K562 (cell line): ENCODE results near the gene KLHL18. TPM values are rescaled to one million over a fixed set of nuclear protein-coding genes. Genes with fewer than 3 reads are reported as not detected.

Experiments
- CBFB ChIP-seq: sonication (generic); formaldehyde crosslinking; IDR thresholded peaks from 2 replicates; pipeline ENCODE4 v1.4.0; 2020; ENCODE audit warnings: mild to moderate bottlenecking, missing genetic modification reagents
- HDAC6 ChIP-seq: IDR thresholded peaks from 2 replicates; pipeline ENCODE4 v1.6.1; 2012; ENCODE audit warnings: low read depth, mild to moderate bottlenecking, control low read depth, inconsistent platforms, low read length, moderate library complexity
- JUN ChIP-seq, 2 experiments: sonication (generic) in 1 of 2; formaldehyde crosslinking in 1 of 2; IDR thresholded peaks; 2 replicates each; pipeline versions ENCODE4 v1.6.1 to v1.8.0; 2012 to 2022; ENCODE audit warnings: borderline replicate concordance in 2 of 2, mild to moderate bottlenecking in 2 of 2, improper control_type of control experiment in 1 of 2, low read depth in 1 of 2, low read length in 1 of 2, missing genetic modification reagents in 1 of 2
- POLR2G ChIP-seq: fragments of 200-400 bp; formaldehyde crosslinking; IDR thresholded peaks from 2 replicates; pipeline ENCODE4 v1.6.1; 2017; ENCODE audit warnings: low read depth, mild to moderate bottlenecking, antibody characterized with exemption, low read length, moderate library complexity
- PTRF ChIP-seq: fragments of 450-650 bp; IDR thresholded peaks from 2 replicates; pipeline ENCODE4 v1.6.1; 2016; ENCODE audit warnings: mild to moderate bottlenecking, missing genetic modification characterization, missing compliant biosample characterization
- SIN3A ChIP-seq, 2 experiments: fragments of 150-350 bp in 1 of 2; IDR thresholded peaks; 2 replicates each; pipeline ENCODE4 v1.6.1; 2011 to 2016; ENCODE audit warnings: borderline replicate concordance in 2 of 2, low read depth in 2 of 2, low read length in 2 of 2, mild to moderate bottlenecking in 2 of 2, moderate library complexity in 2 of 2; ENCODE audit not compliant: control insufficient read depth in 1 of 2
- YBX1 ChIP-seq: fragments of 450-650 bp; IDR thresholded peaks from 2 replicates; pipeline ENCODE4 v1.7.1; 2016; ENCODE audit warnings: mild to moderate bottlenecking
- ZBTB1 ChIP-seq: sonication (generic); formaldehyde crosslinking; IDR thresholded peaks from 2 replicates; pipeline ENCODE4 v1.8.1; 2023; ENCODE audit warnings: missing genetic modification reagents, low read depth, mild to moderate bottlenecking, borderline replicate concordance
- polyA plus RNA-seq, 8 experiments: library from polyadenylated mRNA; depleted of rRNA in 4 of 8; stranded (reverse) in 5 of 8; unstranded in 3 of 8; fragments of >200 nt; fragmentation: Nextera tagmentation in 2 of 8; fragmentation: Illumina TruSeq in 1 of 8; extraction: Ambion mirVana in 2 of 8; extraction: Trizol in 1 of 8; gene quantifications; 2 replicates each; pipeline versions ENCODE4 v1.2.1 to v1.2.3, GENCODE V29; 2011 to 2014; ENCODE audit warnings: inconsistent platforms in 1 of 8, missing spikeins in 1 of 8
- total RNA-seq, 7 experiments: library from RNA; depleted of rRNA in 6 of 7; stranded (reverse); fragments of >200 nt in 6 of 7; fragmentation: Illumina TruSeq in 2 of 7; extraction: Trizol in 2 of 7; gene quantifications; 2 replicates each; pipeline versions ENCODE4 v1.2.1 to v1.2.3, GENCODE V29; 2011 to 2021; ENCODE audit warnings: low replicate concordance in 1 of 7
- TF ChIP-seq, protein P1 (sequence below), 2 experiments: fragments of 450-650 bp; IDR thresholded peaks; 2 replicates each; pipeline ENCODE4 v1.6.1; 2016
- TF ChIP-seq, protein P2 (sequence below): fragments of 250-450 bp; sonication (Bioruptor Pico); IDR thresholded peaks from 2 replicates; pipeline ENCODE4 v1.4.0; 2020; ENCODE audit warnings: borderline replicate concordance
- TF ChIP-seq, protein P3 (sequence below), 2 experiments: IDR thresholded peaks; 2 replicates each; pipeline ENCODE4 v1.6.1; 2011; ENCODE audit warnings: borderline replicate concordance in 1 of 2, control low read depth in 1 of 2, low read depth in 1 of 2, low read length in 1 of 2, mild to moderate bottlenecking in 1 of 2, mixed read lengths in 1 of 2, moderate library complexity in 1 of 2; ENCODE audit not compliant: insufficient read depth in 1 of 2, insufficient read length in 1 of 2, poor library complexity in 1 of 2, severe bottlenecking in 1 of 2; ENCODE audit errors: extremely low read depth in 1 of 2
- TF ChIP-seq, protein P4 (sequence below), 2 experiments: IDR thresholded peaks in 1 of 2; conservative IDR thresholded peaks in 1 of 2; 2 replicates each; pipeline ENCODE4 v1.6.1; 2016; ENCODE audit warnings: low read depth in 2 of 2, mild to moderate bottlenecking in 1 of 2, missing compliant biosample characterization in 1 of 2, missing genetic modification characterization in 1 of 2, moderate library complexity in 1 of 2
- TF ChIP-seq, protein P5 (sequence below): sonication (generic); formaldehyde crosslinking; IDR thresholded peaks from 2 replicates; pipeline ENCODE4 v1.8.0; 2023; ENCODE audit warnings: mild to moderate bottlenecking, missing genetic modification reagents

The KLHL18 gene
- total and polyA plus RNA-seq, 9 of the 15 experiments (the other 6 are each of a cell fraction or from before 2014, with no cell fraction given) = 26.7 to 97.5 (median 48.7) TPM

DNA sequence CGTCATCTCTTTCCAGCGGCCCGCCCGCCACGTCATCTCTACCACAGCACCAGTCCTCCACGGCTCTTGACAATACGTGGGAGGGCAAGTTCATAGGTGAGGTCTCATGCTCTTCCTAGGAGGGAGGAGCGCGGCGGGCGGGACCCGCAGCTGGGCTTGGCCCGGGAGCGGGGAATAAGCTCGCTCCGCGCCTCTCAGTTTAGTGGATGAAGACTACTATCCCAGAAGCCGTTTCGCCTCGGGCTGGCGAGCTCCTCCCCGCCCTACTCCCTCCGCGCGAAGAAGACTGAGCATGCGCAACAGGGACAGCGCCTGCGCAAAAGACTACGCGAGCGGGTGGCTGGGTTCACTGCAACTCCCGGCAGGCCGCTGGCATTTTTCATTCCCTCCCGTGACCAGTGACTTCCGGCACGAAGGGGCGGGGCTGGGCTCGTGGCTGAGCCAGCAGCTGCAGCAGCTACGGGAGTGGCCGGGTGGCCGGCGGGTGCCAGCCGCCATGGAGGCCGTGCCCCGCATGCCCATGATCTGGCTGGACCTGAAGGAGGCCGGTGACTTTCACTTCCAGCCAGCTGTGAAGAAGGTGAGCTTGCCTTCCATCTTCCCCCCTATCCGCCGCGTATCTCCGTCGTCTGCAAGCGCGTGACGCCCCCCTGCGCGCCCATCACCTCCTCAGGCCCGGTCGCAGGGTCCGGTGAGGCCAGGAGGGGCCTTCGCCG is 98.0 kb downstream of the KLHL18 start, which contains the start of gene PTPN23 (continued):
- TF ChIP-seq, protein P1, sequence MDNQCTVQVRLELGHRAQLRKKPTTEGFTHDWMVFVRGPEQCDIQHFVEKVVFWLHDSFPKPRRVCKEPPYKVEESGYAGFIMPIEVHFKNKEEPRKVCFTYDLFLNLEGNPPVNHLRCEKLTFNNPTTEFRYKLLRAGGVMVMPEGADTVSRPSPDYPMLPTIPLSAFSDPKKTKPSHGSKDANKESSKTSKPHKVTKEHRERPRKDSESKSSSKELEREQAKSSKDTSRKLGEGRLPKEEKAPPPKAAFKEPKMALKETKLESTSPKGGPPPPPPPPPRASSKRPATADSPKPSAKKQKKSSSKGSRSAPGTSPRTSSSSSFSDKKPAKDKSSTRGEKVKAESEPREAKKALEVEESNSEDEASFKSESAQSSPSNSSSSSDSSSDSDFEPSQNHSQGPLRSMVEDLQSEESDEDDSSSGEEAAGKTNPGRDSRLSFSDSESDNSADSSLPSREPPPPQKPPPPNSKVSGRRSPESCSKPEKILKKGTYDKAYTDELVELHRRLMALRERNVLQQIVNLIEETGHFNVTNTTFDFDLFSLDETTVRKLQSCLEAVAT (IDR thresholded peaks at IDR 0.05) = 0 out of 4 replicates have a peak, but pooled peaks of 1 of the 2 experiments have one; percentile 59
- TF ChIP-seq, protein P2, sequence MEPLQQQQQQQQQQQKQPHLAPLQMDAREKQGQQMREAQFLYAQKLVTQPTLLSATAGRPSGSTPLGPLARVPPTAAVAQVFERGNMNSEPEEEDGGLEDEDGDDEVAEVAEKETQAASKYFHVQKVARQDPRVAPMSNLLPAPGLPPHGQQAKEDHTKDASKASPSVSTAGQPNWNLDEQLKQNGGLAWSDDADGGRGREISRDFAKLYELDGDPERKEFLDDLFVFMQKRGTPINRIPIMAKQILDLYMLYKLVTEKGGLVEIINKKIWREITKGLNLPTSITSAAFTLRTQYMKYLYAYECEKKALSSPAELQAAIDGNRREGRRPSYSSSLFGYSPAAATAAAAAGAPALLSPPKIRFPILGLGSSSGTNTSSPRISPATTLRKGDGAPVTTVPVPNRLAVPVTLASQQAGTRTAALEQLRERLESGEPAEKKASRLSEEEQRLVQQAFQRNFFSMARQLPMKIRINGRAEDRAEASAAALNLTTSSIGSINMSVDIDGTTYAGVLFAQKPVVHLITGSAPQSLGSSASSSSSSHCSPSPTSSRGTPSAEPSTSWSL = 0 out of 2 replicates have a peak, but pooled peaks have one; percentile 56
- TF ChIP-seq JUN (IDR thresholded peaks at IDR 0.05; ENCODE audit: borderline replicate concordance, low read depth, low read length) (peak; percentile 32; the same call in 1 of the 2 replicates), JUN (CRISPR knock-in tag; IDR thresholded peaks at IDR 0.05; ENCODE audit: borderline replicate concordance) (no peak), CBFB (CRISPR knock-in tag) (no peak; the same call in 1 of the 2 replicates), SIN3A (IDR thresholded peaks at IDR 0.05; ENCODE audit: borderline replicate concordance in 2 of 2, control insufficient read depth in 1 of 2, low read depth in 2 of 2, low read length in 2 of 2) (peak; percentile 97), PTRF (tag) (no peak), YBX1 (no peak), ZBTB1 (CRISPR knock-in tag) (peak; percentile 74), POLR2G (peak; percentile 94), HDAC6 (no peak)
- TF ChIP-seq, protein P3, sequence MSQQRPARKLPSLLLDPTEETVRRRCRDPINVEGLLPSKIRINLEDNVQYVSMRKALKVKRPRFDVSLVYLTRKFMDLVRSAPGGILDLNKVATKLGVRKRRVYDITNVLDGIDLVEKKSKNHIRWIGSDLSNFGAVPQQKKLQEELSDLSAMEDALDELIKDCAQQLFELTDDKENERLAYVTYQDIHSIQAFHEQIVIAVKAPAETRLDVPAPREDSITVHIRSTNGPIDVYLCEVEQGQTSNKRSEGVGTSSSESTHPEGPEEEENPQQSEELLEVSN (IDR thresholded peaks at IDR 0.05; ENCODE audit: borderline replicate concordance in 1 of 2, extremely low read depth in 1 of 2, insufficient read depth in 1 of 2, insufficient read length in 1 of 2, low read depth in 1 of 2, low read length in 1 of 2, poor library complexity in 1 of 2, severe bottlenecking in 1 of 2) = peak in 1 of 2 experiments; percentile 75
- TF ChIP-seq, protein P4, sequence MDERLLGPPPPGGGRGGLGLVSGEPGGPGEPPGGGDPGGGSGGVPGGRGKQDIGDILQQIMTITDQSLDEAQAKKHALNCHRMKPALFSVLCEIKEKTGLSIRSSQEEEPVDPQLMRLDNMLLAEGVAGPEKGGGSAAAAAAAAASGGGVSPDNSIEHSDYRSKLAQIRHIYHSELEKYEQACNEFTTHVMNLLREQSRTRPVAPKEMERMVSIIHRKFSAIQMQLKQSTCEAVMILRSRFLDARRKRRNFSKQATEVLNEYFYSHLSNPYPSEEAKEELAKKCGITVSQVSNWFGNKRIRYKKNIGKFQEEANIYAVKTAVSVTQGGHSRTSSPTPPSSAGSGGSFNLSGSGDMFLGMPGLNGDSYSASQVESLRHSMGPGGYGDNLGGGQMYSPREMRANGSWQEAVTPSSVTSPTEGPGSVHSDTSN (CRISPR knock-in tag; IDR thresholded peaks at IDR 0.05; ENCODE audit: low read depth) = no peak
- TF ChIP-seq, protein P4 (tag; conservative IDR thresholded peaks at IDR 0.05; ENCODE audit: low read depth) = peak; percentile 59
- TF ChIP-seq, protein P5, sequence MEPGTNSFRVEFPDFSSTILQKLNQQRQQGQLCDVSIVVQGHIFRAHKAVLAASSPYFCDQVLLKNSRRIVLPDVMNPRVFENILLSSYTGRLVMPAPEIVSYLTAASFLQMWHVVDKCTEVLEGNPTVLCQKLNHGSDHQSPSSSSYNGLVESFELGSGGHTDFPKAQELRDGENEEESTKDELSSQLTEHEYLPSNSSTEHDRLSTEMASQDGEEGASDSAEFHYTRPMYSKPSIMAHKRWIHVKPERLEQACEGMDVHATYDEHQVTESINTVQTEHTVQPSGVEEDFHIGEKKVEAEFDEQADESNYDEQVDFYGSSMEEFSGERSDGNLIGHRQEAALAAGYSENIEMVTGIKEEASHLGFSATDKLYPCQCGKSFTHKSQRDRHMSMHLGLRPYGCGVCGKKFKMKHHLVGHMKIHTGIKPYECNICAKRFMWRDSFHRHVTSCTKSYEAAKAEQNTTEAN = peak; percentile 89; the same call in 1 of the 2 replicates
- TF ChIP-seq, all 486 proteins: peak for 185
